SU-DHL-6 (cell line): Measurements from ENCODE around the gene ZCCHC3.

Experiments
- H2AFZ ChIP-seq: fragments of 200-600 bp; sonication (generic); 2 replicates; pipeline ENCODE4 v1.6.1; 2014; ENCODE audit warnings: low read depth, mild to moderate bottlenecking, moderate library complexity, mixed read lengths, antibody characterized with exemption, low read length; ENCODE audit not compliant: severe bottlenecking
- H3F3A ChIP-seq: fragments of 200-600 bp; shearing (Covaris generic); 2 replicates; pipeline ENCODE4 v1.6.0; 2016; ENCODE audit warnings: antibody characterized with exemption, mild to moderate bottlenecking; ENCODE audit not compliant: insufficient read depth
- H3K27ac ChIP-seq: fragments of 200-600 bp; sonication (generic); 2 replicates; pipeline ENCODE4 v1.5.1; 2016; ENCODE audit warnings: low read depth, mild to moderate bottlenecking, low read length, moderate library complexity, mixed read lengths
- H3K27me3 ChIP-seq: fragments of 200-600 bp; sonication (generic), shearing (Covaris generic); 2 replicates; pipeline ENCODE4 v1.6.0; 2014; ENCODE audit warnings: mild to moderate bottlenecking, low read length
- H3K36me3 ChIP-seq: fragments of 200-600 bp; sonication (generic); 2 replicates; pipeline ENCODE4 v1.6.1; 2014; ENCODE audit warnings: mild to moderate bottlenecking, low read length, mixed read lengths
- H3K4me2 ChIP-seq: fragments of 300-600, 200-600 bp; shearing (Covaris generic), sonication (generic); 2 replicates; pipeline ENCODE4 v1.6.0; 2014; ENCODE audit warnings: low read length, low read depth, mild to moderate bottlenecking; ENCODE audit not compliant: poor library complexity, severe bottlenecking
- H3K4me3 ChIP-seq: fragments of 200-600 bp; sonication (generic); 2 replicates; pipeline ENCODE4 v1.5.1; 2014; ENCODE audit warnings: antibody characterized with exemption, low read length, mild to moderate bottlenecking, mixed read lengths; ENCODE audit not compliant: insufficient read depth, poor library complexity, severe bottlenecking
- H3K79me2 ChIP-seq: fragments of 200-600 bp; sonication (generic); 2 replicates; pipeline ENCODE4 v1.6.1; 2014; ENCODE audit warnings: mild to moderate bottlenecking, low read length, moderate library complexity; ENCODE audit not compliant: insufficient read depth
- H3K9ac ChIP-seq: fragments of 200-600 bp; sonication (generic); 2 replicates; pipeline ENCODE4 v1.7.0; 2014; ENCODE audit warnings: mild to moderate bottlenecking, low read length
- H3K9me2 ChIP-seq: fragments of 200-600 bp; sonication (generic); replicated peaks from 2 replicates; pipeline ENCODE4 v1.6.1; 2014; ENCODE audit warnings: low read length; ENCODE audit not compliant: insufficient read depth
- H3K9me3 ChIP-seq: fragments of 200-600 bp; sonication (generic); 2 replicates; pipeline ENCODE4 v1.6.1; 2014; ENCODE audit warnings: low read length, mixed read lengths; ENCODE audit not compliant: insufficient read depth
- H4K20me1 ChIP-seq: fragments of 200-600 bp; sonication (generic); 2 replicates; pipeline ENCODE4 v1.6.1; 2014; ENCODE audit warnings: low read depth, mild to moderate bottlenecking, antibody characterized with exemption, low read length, moderate library complexity, mixed read lengths
- EZH2phosphoT487 ChIP-seq: fragments of 200-600 bp; sonication (generic), shearing (Covaris generic); conservative IDR thresholded peaks from 2 replicates; pipeline ENCODE4 v1.6.1; 2018; ENCODE audit warnings: mild to moderate bottlenecking, antibody characterized with exemption, low read length, moderate library complexity, mixed read lengths
- TF ChIP-seq, protein P1 (sequence below): fragments of 200-600 bp; sonication (generic); IDR thresholded peaks from one replicate; pipeline ENCODE4 v1.5.1; 2017; ENCODE audit warnings: antibody characterized with exemption, mild to moderate bottlenecking, low read length, moderate library complexity; ENCODE audit not compliant: insufficient read depth, poor library complexity, severe bottlenecking

ZCCHC3 gene

DNA sequence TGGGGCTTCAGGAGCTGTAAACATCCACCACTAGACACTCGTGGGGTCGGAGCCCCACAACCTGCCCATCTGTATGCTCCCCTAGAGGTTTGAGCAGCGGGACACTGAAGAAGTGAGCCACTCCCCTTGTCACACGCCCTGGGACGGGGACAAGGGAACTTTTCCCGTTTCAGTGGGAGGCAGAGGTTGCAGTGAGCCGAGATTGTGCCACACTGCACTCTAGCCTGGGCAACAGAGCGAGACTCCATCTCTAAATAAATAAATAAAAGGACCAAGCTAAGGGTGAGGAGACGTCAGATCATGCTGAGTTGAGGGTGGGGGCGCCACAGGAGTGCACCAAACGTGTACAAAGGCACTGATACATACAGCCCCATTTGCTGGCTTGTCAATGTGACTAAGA is 8.4 kb downstream of the ZCCHC3 start:
- Histone ChIP-seq H4K20me1 (no peaks in the 10 kb centered on the region), H3K27me3 (no peaks in the 10 kb centered on the region), H3K79me2 (no peaks in the 10 kb centered on the region), H3K9me2 (no peaks in the 10 kb centered on the region), H2AFZ (no peak overlapping the region), H3K36me3 (no peaks in the 10 kb centered on the region), H3K27ac (no peak overlapping the region), H3K9ac (no peak overlapping the region), H3K9me3 (no peaks in the 10 kb centered on the region), H3F3A (0 out of 2 replicates have a peak, but pooled peaks cover 7% of the 10 kb centered on the region), H3K4me3 (no peak overlapping the region), H3K4me2 (no peak overlapping the region)
- TF ChIP-seq, protein P1, sequence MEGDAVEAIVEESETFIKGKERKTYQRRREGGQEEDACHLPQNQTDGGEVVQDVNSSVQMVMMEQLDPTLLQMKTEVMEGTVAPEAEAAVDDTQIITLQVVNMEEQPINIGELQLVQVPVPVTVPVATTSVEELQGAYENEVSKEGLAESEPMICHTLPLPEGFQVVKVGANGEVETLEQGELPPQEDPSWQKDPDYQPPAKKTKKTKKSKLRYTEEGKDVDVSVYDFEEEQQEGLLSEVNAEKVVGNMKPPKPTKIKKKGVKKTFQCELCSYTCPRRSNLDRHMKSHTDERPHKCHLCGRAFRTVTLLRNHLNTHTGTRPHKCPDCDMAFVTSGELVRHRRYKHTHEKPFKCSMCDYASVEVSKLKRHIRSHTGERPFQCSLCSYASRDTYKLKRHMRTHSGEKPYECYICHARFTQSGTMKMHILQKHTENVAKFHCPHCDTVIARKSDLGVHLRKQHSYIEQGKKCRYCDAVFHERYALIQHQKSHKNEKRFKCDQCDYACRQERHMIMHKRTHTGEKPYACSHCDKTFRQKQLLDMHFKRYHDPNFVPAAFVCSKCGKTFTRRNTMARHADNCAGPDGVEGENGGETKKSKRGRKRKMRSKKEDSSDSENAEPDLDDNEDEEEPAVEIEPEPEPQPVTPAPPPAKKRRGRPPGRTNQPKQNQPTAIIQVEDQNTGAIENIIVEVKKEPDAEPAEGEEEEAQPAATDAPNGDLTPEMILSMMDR: no peak
- TF ChIP-seq EZH2phosphoT487: no peak

DNA sequence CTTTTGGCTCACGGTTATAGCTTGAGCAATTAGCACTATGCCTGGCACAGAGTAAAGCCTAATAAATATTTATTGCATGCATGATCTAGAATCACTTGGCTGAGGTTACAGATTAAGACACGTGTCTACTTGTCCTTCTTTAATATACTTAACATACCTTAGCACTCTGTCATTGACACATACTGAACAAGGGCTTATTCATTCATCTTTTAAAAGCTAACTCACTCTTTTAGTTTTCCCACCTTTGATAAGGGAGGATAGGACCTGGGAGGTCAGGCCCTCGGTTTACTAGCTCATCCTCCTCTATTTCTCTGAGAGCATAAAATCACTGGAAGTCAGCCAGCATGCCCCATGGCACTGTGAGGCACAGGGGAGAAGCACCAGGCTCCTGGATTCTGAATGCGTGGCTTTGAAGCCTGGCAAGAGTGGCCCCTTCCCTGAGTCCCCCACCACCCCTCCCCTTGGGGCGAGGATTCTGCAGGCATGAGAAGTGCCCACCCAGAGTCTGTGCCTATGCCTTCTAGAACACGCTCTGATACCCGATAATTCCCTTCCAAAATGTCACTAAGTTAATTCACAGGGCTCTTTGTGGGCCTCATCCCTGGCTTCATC is 11.2 kb downstream of the ZCCHC3 start:
- no peak overlapping the region for H3K27ac ChIP-seq
- no peaks in the 10 kb centered on the region for H3K36me3 ChIP-seq
- H3K4me2 ChIP-seq: no peak overlapping the region
- H3K9me2 ChIP-seq: no peaks in the 10 kb centered on the region
- H3F3A ChIP-seq: no peaks in the 10 kb centered on the region
- no peaks in the 10 kb centered on the region for H3K79me2 ChIP-seq
- no peaks in the 10 kb centered on the region for H3K9me3 ChIP-seq
- TF ChIP-seq, protein P1: no peak
- TF ChIP-seq EZH2phosphoT487: no peak
- no peaks in the 10 kb centered on the region for H4K20me1 ChIP-seq
- no peak overlapping the region for H2AFZ ChIP-seq
- H3K9ac ChIP-seq: no peak overlapping the region
- H3K4me3 ChIP-seq: no peak overlapping the region
- H3K27me3 ChIP-seq: no peaks in the 10 kb centered on the region

DNA sequence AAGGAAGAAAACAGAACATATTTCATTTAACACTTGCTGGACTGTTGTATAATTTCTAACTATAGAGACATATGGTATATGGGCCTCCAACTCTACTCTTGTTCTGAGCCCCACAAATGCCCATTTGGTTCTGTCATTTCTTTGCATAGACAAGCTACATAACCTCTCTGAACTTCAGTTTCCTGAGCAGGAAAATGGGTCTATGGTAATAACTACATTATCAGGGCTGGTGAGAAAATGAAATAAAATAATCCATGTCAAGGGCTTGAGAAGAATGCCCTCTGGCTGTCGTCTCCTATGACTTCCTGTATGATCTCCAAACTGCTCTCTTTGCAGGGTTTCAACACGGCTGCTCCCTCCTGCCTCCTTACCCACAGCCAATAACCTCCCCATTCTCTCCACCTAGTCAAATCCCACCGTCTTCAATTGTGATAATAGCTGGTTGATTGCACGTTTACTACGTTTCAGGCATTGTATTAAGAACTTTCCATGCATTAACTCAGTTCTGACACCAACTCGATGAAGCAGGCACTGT is 12.0 kb downstream of the ZCCHC3 start:
- H3K4me2 ChIP-seq: no peak overlapping the region
- no peak overlapping the region for H3K4me3 ChIP-seq

More for the DNA sequence above, 12.0 kb downstream of the ZCCHC3 start:
- Histone ChIP-seq H3K27me3 (no peaks in the 10 kb centered on the region), H2AFZ (no peak overlapping the region), H3K9ac (no peak overlapping the region), H3K79me2 (no peaks in the 10 kb centered on the region), H3K27ac (no peak overlapping the region), H3F3A (no peaks in the 10 kb centered on the region), H3K9me2 (no peaks in the 10 kb centered on the region), H3K36me3 (no peaks in the 10 kb centered on the region), H4K20me1 (no peaks in the 10 kb centered on the region), H3K9me3 (no peaks in the 10 kb centered on the region)
- TF ChIP-seq, protein P1: no peak
- TF ChIP-seq EZH2phosphoT487: no peak
